Small intestine (tissue), 7 donors: ENCODE measurements around the gene UFSP2. TPM values are rescaled to one million over a fixed set of nuclear protein-coding genes. Genes with fewer than 3 reads are reported as not detected.

Experiments
- DNase-seq, 2 donors: peaks; one replicate each; pipeline versions ENCODE4 v3.0.0 to v3.0.0-alpha.2; 2013
- FAIRE-seq: peaks from 2 replicates; lab custom pipeline; 2012; peaks lifted over from hg19 to GRCh38; lab: Jason Lieb, UNC
- H3K27ac ChIP-seq, 3 donors: one replicate each; pipeline ENCODE4 v1.5.1; 2013; ENCODE audit warnings: low read length in 2 of 3, mild to moderate bottlenecking in 2 of 3, control low read depth in 1 of 3, inconsistent platforms in 1 of 3, low read depth in 1 of 3, moderate library complexity in 1 of 3
- H3K27me3 ChIP-seq, 3 donors: one replicate each; pipeline ENCODE4 v1.6.1; 2013; ENCODE audit warnings: low read length in 3 of 3, inconsistent platforms in 1 of 3; ENCODE audit not compliant: control insufficient read depth in 3 of 3, insufficient read depth in 3 of 3
- H3K36me3 ChIP-seq, 3 donors: one replicate each; pipeline ENCODE4 v1.6.1; 2013; ENCODE audit warnings: low read length in 3 of 3, inconsistent platforms in 1 of 3, low read depth in 1 of 3, mild to moderate bottlenecking in 1 of 3, moderate library complexity in 1 of 3; ENCODE audit not compliant: control insufficient read depth in 3 of 3, insufficient read depth in 2 of 3
- H3K4me1 ChIP-seq, 3 donors: one replicate each; pipeline ENCODE4 v1.6.1; 2013; ENCODE audit warnings: low read length in 2 of 3, inconsistent platforms in 1 of 3, low read depth in 1 of 3, mild to moderate bottlenecking in 1 of 3, moderate library complexity in 1 of 3; ENCODE audit not compliant: control insufficient read depth in 3 of 3, insufficient read depth in 2 of 3
- H3K4me3 ChIP-seq, 3 donors: one replicate each; pipeline ENCODE4 v1.5.1; 2013; ENCODE audit warnings: low read length in 3 of 3, control low read depth in 1 of 3, inconsistent platforms in 1 of 3, low read depth in 1 of 3, mild to moderate bottlenecking in 1 of 3, moderate library complexity in 1 of 3
- H3K9me3 ChIP-seq, 2 donors: one replicate each; pipeline ENCODE4 v1.6.1; 2013; ENCODE audit warnings: low read depth in 1 of 2, low read length in 1 of 2; ENCODE audit not compliant: control insufficient read depth in 2 of 2, insufficient read depth in 1 of 2
- WGBS, 3 donors: extraction: QIAGEN DNeasy Blood & Tissue Kit; methylation state at CpG; one replicate each; pipeline ENCODE4 v1.1.7; 2013; 5-methylcytosine and 5-hydroxymethylcytosine counted together
- polyA plus RNA-seq, 4 donors: library from polyadenylated mRNA; stranded (reverse) in 3 of 4; unstranded in 1 of 4; fragments of 200-250 nt in 3 of 4; fragments of 120-200 nt in 1 of 4; gene quantifications; one replicate each; pipeline versions ENCODE4 v1.2.1 to v1.2.3, GENCODE V29; 2013
- donor health status: healthy with polysubstance abuse.
- donor health status: control.
- donor health status: control.
- donor health status: Bipolar disorder and iron deficiency.
- donor health status: healthy.

The UFSP2 gene
- polyA plus RNA-seq, 4 donors: 14.1 to 25.6 (median 17.5) TPM

- no peak for DNase-seq
- peaks cover 0 to 3% (median 0%) of the 10 kb centered on the region in 3 donors for H3K4me1 ChIP-seq
- no peak for FAIRE-seq
- H3K36me3 ChIP-seq: no peaks in the 10 kb centered on the region
- WGBS, 3 donors: 63 to 71% (median 67%) methylated on average over 2 of the region's 2 CpGs
- H3K4me3 ChIP-seq: no peak overlapping the region
- peaks cover 0 to 28% (median 2%) of the 10 kb centered on the region in 3 donors for H3K27me3 ChIP-seq
- no peaks in the 10 kb centered on the region for H3K9me3 ChIP-seq
- H3K27ac ChIP-seq: no peak overlapping the region
These were observed 43.2 kb upstream of the UFSP2 start for GRCh38 chr4:185468999-185469398.

DNA sequence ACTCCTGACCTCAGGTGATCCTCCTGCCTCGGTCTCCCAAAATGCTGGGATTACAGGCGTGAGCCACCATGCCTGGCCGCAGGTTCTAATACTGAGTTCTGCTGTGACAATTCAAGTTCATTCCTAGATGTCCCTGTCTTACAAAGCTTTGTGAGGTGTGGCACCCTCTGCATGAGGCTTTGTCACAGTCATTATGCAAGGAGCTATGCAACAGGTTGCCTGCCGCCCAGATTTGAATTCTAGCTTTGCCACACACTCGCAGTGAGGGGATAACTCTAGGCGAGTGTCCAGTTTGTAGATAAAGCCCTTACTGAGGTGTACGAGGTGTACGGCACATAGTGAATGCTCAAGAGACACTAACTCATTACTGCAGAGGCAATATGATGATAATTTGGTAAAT is 42.2 kb upstream of the UFSP2 start:
- DNase-seq: no peak
- Histone ChIP-seq H3K4me1 (peaks cover 0 to 3% (median 0%) of the 10 kb centered on the region in 3 donors), H3K36me3 (no peaks in the 10 kb centered on the region), H3K9me3 (no peaks in the 10 kb centered on the region), H3K4me3 (no peak overlapping the region), H3K27me3 (peaks cover 0 to 21% (median 2%) of the 10 kb centered on the region in 3 donors), H3K27ac (no peak overlapping the region)
- FAIRE-seq: no peak
- 88 to 92% (median 91%) methylated on average over 8 of the region's 8 CpGs for WGBS, 3 donors

DNA sequence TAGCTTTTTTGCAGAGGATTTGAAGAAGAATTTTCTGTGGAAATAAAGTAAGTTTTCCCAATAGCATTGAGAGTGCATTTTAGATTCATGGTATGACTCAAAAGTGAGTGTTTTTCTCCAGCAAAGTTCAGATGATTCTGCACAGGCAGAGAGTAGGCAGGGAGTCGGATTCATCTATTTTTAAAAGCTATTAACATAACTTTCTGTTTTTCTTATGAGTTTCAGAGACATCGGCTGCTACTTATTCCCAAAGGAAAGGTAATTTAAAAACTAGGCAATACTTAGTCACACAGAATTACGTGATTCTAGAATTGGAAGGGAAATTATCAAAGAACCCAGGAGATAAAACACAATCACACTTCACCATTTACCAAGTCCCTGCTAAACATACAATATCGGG is 41.3 kb upstream of the UFSP2 start:
- H3K27ac ChIP-seq: no peak overlapping the region
- H3K4me1 ChIP-seq: peaks cover 0 to 3% (median 0%) of the 10 kb centered on the region in 3 donors
- FAIRE-seq: no peak
- no peak for DNase-seq
- peaks cover 0 to 19% (median 2%) of the 10 kb centered on the region in 3 donors for H3K27me3 ChIP-seq
- no peaks in the 10 kb centered on the region for H3K9me3 ChIP-seq
- 67 to 80% (median 77%) methylated on average over 4 of the region's 4 CpGs for WGBS, 3 donors
- H3K36me3 ChIP-seq: no peaks in the 10 kb centered on the region
- no peak overlapping the region for H3K4me3 ChIP-seq

GRCh38 chr4:185465707-185466106 is 39.9 kb upstream of the UFSP2 start:
- no peak for FAIRE-seq
- 73 to 85% (median 84%) methylated on average over 3 of the region's 3 CpGs for WGBS, 3 donors

GRCh38 chr4:185464887-185465286 is 39.1 kb upstream of the UFSP2 start:
- no peaks in the 10 kb centered on the region for H3K9me3 ChIP-seq
- H3K36me3 ChIP-seq: no peaks in the 10 kb centered on the region
- no peak for DNase-seq
- peaks cover 0 to 11% (median 2%) of the 10 kb centered on the region in 3 donors for H3K27me3 ChIP-seq
- 11 to 24% (median 23%) methylated on average over 1 of the region's 1 CpG for whole genome bisulfite sequencing, 3 donors
- no peaks in the 10 kb centered on the region for H3K4me1 ChIP-seq
- no peak overlapping the region for H3K27ac ChIP-seq
- no peak overlapping the region for H3K4me3 ChIP-seq
- no peak for FAIRE-seq

More at GRCh38 chr4:185465707-185466106, 39.9 kb upstream of the UFSP2 start:
- H3K27me3 ChIP-seq: peaks cover 0 to 15% (median 2%) of the 10 kb centered on the region in 3 donors
- no peak overlapping the region for H3K4me3 ChIP-seq
- no peak overlapping the region for H3K27ac ChIP-seq
- no peaks in the 10 kb centered on the region for H3K9me3 ChIP-seq
- H3K4me1 ChIP-seq: peaks cover 0 to 3% (median 0%) of the 10 kb centered on the region in 3 donors
- no peak for DNase-seq
- no peaks in the 10 kb centered on the region for H3K36me3 ChIP-seq

- no peak for DNase-seq
- H3K27ac ChIP-seq: no peak overlapping the region
- H3K9me3 ChIP-seq: no peaks in the 10 kb centered on the region
- no peak for FAIRE-seq
- 57 to 73% (median 60%) methylated on average over 6 of the region's 6 CpGs for WGBS, 3 donors
- H3K36me3 ChIP-seq: no peaks in the 10 kb centered on the region
- peaks cover 0 to 6% (median 0%) of the 10 kb centered on the region in 3 donors for H3K27me3 ChIP-seq
- H3K4me3 ChIP-seq: no peak overlapping the region
- no peaks in the 10 kb centered on the region for H3K4me1 ChIP-seq
These were observed 38.4 kb upstream of the UFSP2 start for GRCh38 chr4:185464183-185464582.

DNA sequence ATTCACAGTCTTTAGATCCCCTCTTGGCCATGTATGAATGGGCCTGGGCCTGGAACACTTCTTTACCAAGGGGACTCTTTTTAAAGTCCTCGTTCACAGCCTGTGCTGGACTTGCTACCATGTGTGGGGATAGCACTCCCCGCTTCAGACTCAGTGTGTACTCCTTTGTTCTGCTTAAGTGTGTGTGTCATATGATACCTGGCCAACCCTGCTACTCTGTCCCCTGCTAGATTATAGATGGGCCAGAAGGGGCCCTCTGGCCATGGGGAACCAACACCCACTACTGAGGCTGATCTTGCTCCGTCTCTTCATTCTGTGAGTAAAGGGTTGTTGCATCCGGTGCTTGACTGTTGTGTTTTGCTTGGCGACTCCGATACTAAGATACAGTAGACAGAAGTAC is 37.8 kb upstream of the UFSP2 start:
- H3K27me3 ChIP-seq: peaks cover 0 to 3% (median 0%) of the 10 kb centered on the region in 3 donors
- H3K4me1 ChIP-seq: no peaks in the 10 kb centered on the region
- WGBS, 3 donors: 92 to 93% (median 92%) methylated on average over 6 of the region's 6 CpGs
- no peak overlapping the region for H3K27ac ChIP-seq
- FAIRE-seq (no peak), DNase-seq (no peak)
- H3K9me3 ChIP-seq: no peaks in the 10 kb centered on the region
- no peaks in the 10 kb centered on the region for H3K36me3 ChIP-seq
- no peak overlapping the region for H3K4me3 ChIP-seq

GRCh38 chr4:185461565-185461964 is 35.8 kb upstream of the UFSP2 start:
- H3K9me3 ChIP-seq: no peaks in the 10 kb centered on the region
- no peak overlapping the region for H3K4me3 ChIP-seq
- no peak for DNase-seq
- no peaks in the 10 kb centered on the region for H3K36me3 ChIP-seq
- H3K27ac ChIP-seq: no peak overlapping the region
- no peaks in the 10 kb centered on the region for H3K27me3 ChIP-seq
- no peak for FAIRE-seq
- H3K4me1 ChIP-seq: no peaks in the 10 kb centered on the region
- 91 to 93% (median 93%) methylated on average over 8 of the region's 8 CpGs for WGBS, 3 donors

DNA sequence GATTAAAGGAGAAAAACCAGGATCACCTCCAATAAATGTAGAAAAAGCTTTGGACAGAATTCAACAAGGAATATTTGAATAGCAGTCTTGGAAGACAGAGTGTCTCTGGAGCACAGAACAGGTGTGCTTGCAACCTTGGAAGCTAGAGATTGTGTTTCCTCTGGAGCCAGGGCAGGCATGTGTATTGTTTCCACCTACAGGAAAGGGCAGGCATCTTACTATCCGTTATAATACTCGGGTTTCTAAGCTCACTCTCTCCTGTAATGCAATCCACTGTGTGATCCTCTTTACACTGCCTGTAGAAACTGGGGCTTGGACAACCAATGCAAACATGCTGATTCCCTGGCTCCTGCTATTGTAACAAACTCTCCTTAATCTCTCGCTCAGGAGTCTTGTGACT is 31.4 kb upstream of the UFSP2 start:
- WGBS, 3 donors: 54 to 56% (median 56%) methylated on average over 3 of the region's 3 CpGs

More for the DNA sequence above, 31.4 kb upstream of the UFSP2 start:
- Histone ChIP-seq H3K4me3 (no peak overlapping the region), H3K4me1 (no peaks in the 10 kb centered on the region), H3K27me3 (no peaks in the 10 kb centered on the region), H3K36me3 (no peaks in the 10 kb centered on the region), H3K9me3 (no peaks in the 10 kb centered on the region), H3K27ac (no peak overlapping the region)
- no peak for FAIRE-seq
- no peak for DNase-seq
